SU-DHL-6 (cell line): ENCODE results near the gene KRT27.

Experiments
- CTCF ChIP-seq: fragments of 200-600 bp; sonication (generic); IDR thresholded peaks from one replicate; pipeline ENCODE4 v1.5.1; 2017; ENCODE audit warnings: antibody characterized with exemption, mild to moderate bottlenecking, low read length, moderate library complexity; ENCODE audit not compliant: insufficient read depth, poor library complexity, severe bottlenecking
- EZH2phosphoT487 ChIP-seq: fragments of 200-600 bp; sonication (generic), shearing (Covaris generic); conservative IDR thresholded peaks from 2 replicates; pipeline ENCODE4 v1.6.1; 2018; ENCODE audit warnings: mild to moderate bottlenecking, antibody characterized with exemption, low read length, moderate library complexity, mixed read lengths

DNA sequence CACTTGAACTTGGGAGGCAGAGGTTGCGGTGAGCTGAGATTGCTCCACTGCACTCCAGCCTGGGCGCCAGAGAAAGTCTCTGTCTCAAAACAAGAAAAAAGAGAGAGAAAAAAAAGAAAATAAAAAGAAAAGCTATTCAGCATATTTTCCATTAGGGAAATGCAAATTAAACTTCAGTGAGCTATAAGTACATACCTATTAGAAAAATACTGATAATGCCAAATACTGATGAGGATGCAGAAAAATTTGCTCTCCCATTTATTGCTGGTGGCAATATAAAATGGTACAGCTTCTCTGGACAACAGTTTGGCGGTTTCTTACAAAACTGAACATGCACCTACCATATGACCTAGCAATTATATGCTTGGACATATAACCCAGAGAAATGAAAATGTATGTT, 30.3 kb upstream of the KRT27 start:
- TF ChIP-seq CTCF = no peak
- no peak for TF ChIP-seq EZH2phosphoT487
